IMR-90 (cell line): Measurements from ENCODE around the gene RALA. TPM values are rescaled to one million over a fixed set of nuclear protein-coding genes. Genes with fewer than 3 reads are reported as not detected.

Source experiments
- ATAC-seq: fragments of 200-7000 bp; cut with Tn5 transposase; 2 replicates; pipeline ENCODE4 v1.9.1; 2020; ENCODE audit warnings: low read depth, mild to moderate bottlenecking, moderate library complexity
- BruUV-seq: library from RNA; stranded (reverse); fragments of 400-500 nt; replicated peaks from 2 replicates; lab custom pipeline; 2021; lab: Mats Ljungman, UMichigan
- CTCF ChIA-PET: fragments of 300-600 bp; formaldehyde crosslinking; extraction: SDS; loops from one replicate; lab custom pipeline; 2021; ENCODE audit warnings: antibody characterized with exemption; lab: Yijun Ruan, JAX
- POLR2A ChIA-PET: fragments of 300-600 bp; sonication (Branson Sonifier 250); formaldehyde crosslinking; loops from one replicate; lab custom pipeline; 2022; ENCODE audit warnings: antibody characterized with exemption; ENCODE audit not compliant: unreplicated experiment; lab: Charles Lee
- DNase-seq: peaks from one replicate; pipeline ENCODE4 v3.0.0; 2013
- H2AFZ ChIP-seq: replicated peaks from 2 replicates; pipeline ENCODE3; 2013; ENCODE audit warnings: low read length, mild to moderate bottlenecking; ENCODE audit not compliant: poor library complexity
- H2AK5ac ChIP-seq: 2 replicates; pipeline ENCODE4 v1.6.1; 2013; ENCODE audit warnings: low read depth, low read length, inconsistent platforms
- H2AK9ac ChIP-seq: replicated peaks from 2 replicates; pipeline ENCODE3; 2013; ENCODE audit warnings: mild to moderate bottlenecking, low read depth, low read length, moderate library complexity; ENCODE audit not compliant: poor library complexity
- H2BK120ac ChIP-seq: 2 replicates; pipeline ENCODE4 v1.6.1; 2013; ENCODE audit warnings: low read depth, low read length, inconsistent platforms
- H2BK15ac ChIP-seq: 3 replicates; pipeline ENCODE4 v1.6.1; 2013; ENCODE audit warnings: low read depth, low read length, inconsistent platforms
- H2BK20ac ChIP-seq: 2 replicates; pipeline ENCODE4 v1.6.1; 2013; ENCODE audit warnings: low read depth, mild to moderate bottlenecking, inconsistent platforms, low read length, moderate library complexity
- H2BK5ac ChIP-seq: 2 replicates; pipeline ENCODE4 v1.6.1; 2013; ENCODE audit warnings: mild to moderate bottlenecking, low read depth, low read length, inconsistent platforms; ENCODE audit not compliant: poor library complexity, severe bottlenecking
- H3K14ac ChIP-seq: replicated peaks from 2 replicates; pipeline ENCODE4 v1.6.1; 2013; ENCODE audit warnings: low read depth, low read length, inconsistent platforms
- H3K18ac ChIP-seq: 2 replicates; pipeline ENCODE4 v1.6.1; 2013; ENCODE audit warnings: low read depth, low read length, control low read depth
- H3K23ac ChIP-seq: 2 replicates; pipeline ENCODE4 v1.6.1; 2013; ENCODE audit warnings: low read depth, low read length, inconsistent platforms
- H3K27ac ChIP-seq: 2 replicates; pipeline ENCODE4 v1.5.1; 2013; ENCODE audit warnings: mild to moderate bottlenecking, control low read depth, low read length; ENCODE audit not compliant: insufficient read depth
- H3K27me3 ChIP-seq: 2 replicates; pipeline ENCODE4 v1.6.1; 2013; ENCODE audit warnings: low read length; ENCODE audit not compliant: control insufficient read depth, insufficient read depth
- H3K36me3 ChIP-seq: 2 replicates; pipeline ENCODE4 v1.6.1; 2013; ENCODE audit warnings: low read length, mixed read lengths; ENCODE audit not compliant: control insufficient read depth, insufficient read depth
- H3K4ac ChIP-seq: 2 replicates; pipeline ENCODE4 v1.6.1; 2013; ENCODE audit warnings: low read depth, low read length, inconsistent platforms
- H3K4me1 ChIP-seq: 2 replicates; pipeline ENCODE4 v1.6.1; 2013; ENCODE audit warnings: low read length, mixed read lengths; ENCODE audit not compliant: control insufficient read depth, insufficient read depth
- H3K4me2 ChIP-seq: 2 replicates; pipeline ENCODE4 v1.6.1; 2013; ENCODE audit warnings: low read depth, mild to moderate bottlenecking, control low read depth, low read length, moderate library complexity
- H3K4me3 ChIP-seq: 2 replicates; pipeline ENCODE4 v1.5.1; 2013; ENCODE audit warnings: low read depth, mild to moderate bottlenecking, control low read depth, low read length, moderate library complexity; ENCODE audit not compliant: insufficient read depth
- H3K56ac ChIP-seq: 2 replicates; pipeline ENCODE4 v1.6.1; 2013; ENCODE audit warnings: low read length, inconsistent platforms; ENCODE audit not compliant: insufficient read depth; ENCODE audit errors: extremely low read depth
- H3K79me1 ChIP-seq, 2 experiments: 2 replicates each; pipeline ENCODE4 v1.6.1; 2013; ENCODE audit warnings: low read length in 2 of 2, inconsistent platforms in 1 of 2, low read depth in 1 of 2
- H3K9ac ChIP-seq: 2 replicates; pipeline ENCODE4 v1.6.1; 2013; ENCODE audit warnings: low read depth, low read length, control low read depth
- H3K9me1 ChIP-seq: 2 replicates; pipeline ENCODE4 v1.6.1; 2013; ENCODE audit warnings: low read length, inconsistent platforms; ENCODE audit not compliant: insufficient read depth
- H3K9me3 ChIP-seq: 2 replicates; pipeline ENCODE4 v1.6.1; 2013; ENCODE audit warnings: low read length; ENCODE audit not compliant: control insufficient read depth, insufficient read depth
- H4K20me1 ChIP-seq: 2 replicates; pipeline ENCODE4 v1.6.1; 2013; ENCODE audit warnings: low read length, inconsistent platforms; ENCODE audit not compliant: insufficient read depth
- H4K5ac ChIP-seq: 2 replicates; pipeline ENCODE4 v1.6.1; 2013; ENCODE audit warnings: mild to moderate bottlenecking, low read depth, low read length, control low read depth
- H4K8ac ChIP-seq, 2 experiments: 2 replicates each; pipeline ENCODE4 v1.6.1; 2013; ENCODE audit warnings: low read depth in 2 of 2, low read length in 2 of 2, control low read depth in 1 of 2, inconsistent platforms in 1 of 2
- H4K91ac ChIP-seq: 2 replicates; pipeline ENCODE4 v1.6.1; 2013; ENCODE audit warnings: low read depth, low read length, inconsistent platforms; ENCODE audit not compliant: insufficient read depth
- BHLHE40 ChIP-seq: fragments of 150-350 bp; IDR thresholded peaks from 2 replicates; pipeline ENCODE4 v1.6.1; 2016; ENCODE audit warnings: mild to moderate bottlenecking, low read depth, low read length
- FOS ChIP-seq: fragments of 150-350 bp; IDR thresholded peaks from 2 replicates; pipeline ENCODE4 v1.6.1; 2016; ENCODE audit warnings: low read depth, low read length
- NFE2L2 ChIP-seq: fragments of 150-350 bp; IDR thresholded peaks from 2 replicates; pipeline ENCODE4 v1.6.1; 2016; ENCODE audit warnings: low read depth, mild to moderate bottlenecking, low read length
- WGBS, 2 experiments: methylation state at CpG; one replicate each; pipeline versions ENCODE4 v1.1.5 to v1.1.7; 2013; ENCODE audit warnings: missing lambda C conversion rate in 2 of 2; ENCODE audit not compliant: insufficient read length in 1 of 2; ENCODE audit errors: extremely low coverage in 2 of 2; 5-methylcytosine and 5-hydroxymethylcytosine counted together
- dilution Hi-C: fragments of 300-500 bp; cut with HindIII; formaldehyde crosslinking; loops from one replicate; pipeline ENCODE4 v1.14.3; 2018; ENCODE audit warnings: low sequenced_read_pairs; ENCODE audit not compliant: unreplicated experiment
- in situ Hi-C: fragments of 300-500 bp; cut with MboI; formaldehyde crosslinking; loops from 3 replicates; pipeline ENCODE4 v1.14.3; 2019; ENCODE audit warnings: low sequenced_read_pairs, inconsistent platforms, mixed read lengths
- intact Hi-C: fragments of 100-400 bp; cut with micrococcal nuclease; formaldehyde crosslinking; loops from 2 replicates; pipeline ENCODE4 v1.10.0; 2022
- polyA plus RNA-seq, 3 experiments: library from polyadenylated mRNA; depleted of rRNA; stranded (reverse); fragments of >200 nt; gene quantifications; 2 replicates each; pipeline ENCODE4 v1.2.3, GENCODE V29; 2012; ENCODE audit warnings: low replicate concordance in 1 of 3
- total RNA-seq: library from RNA; depleted of rRNA; stranded (reverse); fragments of >200 nt; gene quantifications from 2 replicates; pipeline ENCODE4 v1.2.3, GENCODE V29; 2012

The RALA gene
- total and polyA plus RNA-seq, 2 of the 4 experiments (the other 2 are of a cell fraction), result 7.7 to 20.5 TPM

DNA sequence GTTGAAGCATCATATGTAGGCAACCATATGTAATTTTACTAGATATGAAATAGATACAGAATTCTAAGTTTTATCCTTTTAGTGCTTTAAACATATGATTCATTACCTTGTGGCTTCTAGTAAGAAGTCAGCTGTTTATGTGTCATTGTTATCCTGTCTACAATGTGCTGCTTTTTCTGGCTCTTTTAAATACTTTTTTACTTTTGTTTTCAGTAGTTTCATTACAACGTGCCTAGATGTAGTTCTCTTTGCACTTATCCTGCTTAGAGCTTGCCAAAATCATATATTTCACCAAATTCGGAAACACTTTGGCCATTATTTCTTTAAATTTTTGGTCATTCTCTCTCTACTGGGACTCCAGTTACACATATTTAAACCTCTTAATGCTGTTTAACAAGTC is 30.8 kb upstream of the RALA start:
- no TSS peak for BruUV-seq
- Histone ChIP-seq H3K18ac (no peak overlapping the region), H4K5ac (no peak overlapping the region), H3K79me1 (no peaks in the 10 kb centered on the region), H4K8ac (no peak overlapping the region), H3K4me3 (no peak overlapping the region), H3K27me3 (no peaks in the 10 kb centered on the region), H3K56ac (no peak overlapping the region), H3K9ac (no peak overlapping the region), H2BK20ac (0 out of 2 replicates have a peak overlapping the region, but pooled peaks have one; percentile 8), H3K4me1 (peaks cover 9% of the 10 kb centered on the region), H2BK15ac (no peak overlapping the region), H4K20me1 (no peaks in the 10 kb centered on the region), H3K4me2 (peak overlapping the region; percentile 76; the same call in 1 of the 2 replicates), H2AK9ac (no peak overlapping the region), H3K14ac (no peak overlapping the region), H2BK120ac (peak overlapping the region; percentile 22; the same call in 1 of the 2 replicates), H2AFZ (no peak overlapping the region), H3K9me1 (no peaks in the 10 kb centered on the region; the same call in 1 of the 2 replicates), H3K4ac (no peak overlapping the region), H2BK5ac (peak overlapping the region; percentile 38), H3K23ac (no peak overlapping the region), H3K36me3 (no peaks in the 10 kb centered on the region), H3K27ac (no peak overlapping the region), H4K91ac (no peak overlapping the region), H3K9me3 (no peaks in the 10 kb centered on the region), H2AK5ac (no peak overlapping the region)
- in situ Hi-C loops, result no loop called here
- TF ChIP-seq NFE2L2 (no peak), BHLHE40 (no peak), FOS (peak; percentile 47; the same call in 1 of the 2 replicates)
- ATAC-seq (peak; percentile 50), DNase-seq (peak; percentile 84)
- intact Hi-C loops, result loop anchor here (5.0 kb wide), 1 partner anchor 60 kb away; no protein-coding TSS in a partner anchor
- ChIA-PET CTCF (interaction anchor here (0.6 to 1.1 kb wide), 2 partner anchors 150 to 163 kb away, joined by 3 to 4 read pairs; no protein-coding TSS in a partner anchor), POLR2A (no interaction called here)
- 40% methylated on average over 1 of the region's 2 CpGs; no CpG with 5 or more reads in 1 of the 2 experiments for WGBS, 2 experiments
- dilution Hi-C loops, result no loop called here
